Measurements from ENCODE around the gene TCOF1.

The TCOF1 gene

DNA sequence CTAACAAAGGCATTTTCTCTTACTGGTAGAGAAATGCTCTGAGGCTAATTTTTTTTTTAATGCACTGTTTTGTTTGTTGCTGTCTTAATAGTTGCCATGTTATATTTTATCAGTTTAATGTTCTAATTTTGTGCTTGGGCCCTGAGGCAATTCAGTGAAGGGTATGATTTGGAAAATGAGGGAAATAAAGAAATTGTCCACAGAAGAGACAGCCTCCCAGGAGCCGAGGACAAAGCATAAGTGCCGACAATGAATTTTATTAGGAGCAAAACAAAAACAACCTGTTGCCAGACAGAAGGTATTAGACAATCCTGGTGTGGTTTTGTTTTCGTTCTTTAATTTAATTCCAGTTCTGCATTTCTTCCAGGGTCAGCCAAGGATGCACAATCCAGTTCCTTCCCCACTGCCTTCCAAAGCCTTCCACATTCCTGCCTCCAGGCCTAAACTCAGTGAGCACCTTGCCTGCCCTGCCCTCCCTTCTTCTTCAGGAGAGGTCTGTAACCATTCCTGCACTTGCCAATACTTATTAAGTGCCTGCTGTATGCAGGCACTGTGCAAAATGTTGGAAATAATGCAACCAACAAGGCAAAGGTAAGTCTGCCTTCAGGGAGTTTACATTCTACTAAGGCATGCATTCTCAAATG, 4.3 kb upstream of the TCOF1 start:
- no peak for DNase-seq

DNA sequence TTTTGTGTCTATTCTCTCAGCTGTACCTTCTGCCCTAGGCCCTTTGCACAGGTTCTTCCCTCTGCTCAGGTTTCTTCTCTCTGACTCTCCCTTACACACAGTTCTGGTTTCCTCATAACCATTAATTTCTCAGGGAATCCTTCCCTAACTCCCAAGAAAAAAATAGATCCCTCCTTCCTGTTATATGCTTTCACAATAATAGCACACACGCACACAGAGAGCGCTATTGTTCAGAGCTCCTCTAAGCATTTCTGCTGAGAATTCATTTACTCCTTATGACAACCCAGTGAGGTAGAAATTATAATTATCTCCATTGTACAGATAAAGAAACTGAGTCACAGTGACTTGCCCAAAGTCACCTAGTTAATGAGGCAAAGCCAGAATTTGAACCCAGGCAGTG, 1.7 kb upstream of the TCOF1 start:
- DNase-seq, result no peak

DNA sequence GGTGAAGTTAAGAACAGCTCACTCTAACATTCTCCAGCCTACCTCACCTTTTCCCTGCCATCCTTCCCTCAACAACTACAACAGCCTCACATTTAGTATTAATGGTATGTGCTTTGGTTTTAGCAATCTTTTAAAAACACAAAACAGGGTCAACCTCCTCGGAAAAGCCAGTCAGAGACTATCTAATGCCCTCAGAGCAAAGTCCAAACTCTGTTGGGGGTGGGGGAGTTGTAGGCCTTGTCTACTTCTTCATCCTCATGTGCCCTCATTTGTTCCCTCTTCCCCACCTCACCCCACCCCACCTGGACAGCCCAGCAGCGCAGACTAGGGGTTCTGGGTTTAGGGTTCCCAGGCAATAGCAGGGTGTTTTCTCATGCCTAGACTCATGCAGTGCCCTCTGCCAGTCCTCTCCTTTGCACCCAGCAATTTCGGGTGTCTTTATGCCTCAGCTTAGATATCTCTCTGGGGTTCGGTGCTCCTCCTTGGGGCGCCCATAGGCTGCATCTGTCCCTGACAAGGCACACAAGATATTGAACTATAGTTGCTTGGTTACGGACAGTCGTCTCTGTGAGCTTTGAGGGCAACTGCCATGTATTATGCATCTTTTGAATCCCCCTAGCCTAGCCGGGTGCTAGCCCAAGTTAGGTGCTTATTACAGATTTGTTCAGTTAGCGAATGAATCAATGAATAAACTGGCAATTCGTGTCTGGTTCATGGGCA, 762 bp upstream of the TCOF1 start:
- no peak for DNase-seq

DNA sequence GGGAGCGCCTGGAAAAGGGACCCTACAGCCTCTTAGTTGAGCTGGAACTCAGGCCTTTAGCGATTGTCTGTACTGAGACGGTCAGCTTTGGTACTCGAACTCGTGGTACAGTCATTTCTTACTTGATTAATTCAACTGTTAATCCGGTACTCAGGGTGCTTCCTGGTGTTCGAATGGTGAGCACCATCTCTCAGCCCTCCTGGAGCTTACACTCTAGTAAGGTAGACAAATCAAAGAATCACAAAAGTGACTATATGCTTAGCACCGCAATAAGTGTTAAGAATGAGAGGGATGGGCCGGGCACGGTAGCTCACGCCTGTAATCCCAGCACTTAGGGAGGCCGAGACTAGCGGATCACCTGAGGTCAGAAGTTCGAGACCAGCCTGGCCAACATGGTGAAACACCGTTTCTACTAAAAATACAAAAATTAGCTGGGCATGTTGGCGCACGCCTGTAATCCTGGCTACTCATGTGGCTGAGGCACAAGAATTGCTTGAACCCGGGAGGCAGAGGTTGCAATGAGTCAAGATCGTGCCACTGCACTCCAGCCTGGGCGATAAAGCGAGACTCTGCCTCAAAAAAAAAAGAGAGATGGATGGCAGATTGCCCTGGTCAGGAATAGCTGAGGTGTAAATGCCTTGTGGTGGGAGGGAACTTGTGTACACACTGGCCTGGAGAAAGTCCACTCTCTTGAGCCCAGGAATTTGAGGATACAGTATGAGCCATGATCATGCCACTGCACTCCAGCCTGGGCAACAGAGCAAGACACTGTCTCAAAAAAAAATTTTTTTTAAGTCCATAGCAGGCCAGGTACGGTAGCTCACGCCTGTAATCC, 981 bp downstream of the TCOF1 start:
- no peak for DNase-seq

DNA sequence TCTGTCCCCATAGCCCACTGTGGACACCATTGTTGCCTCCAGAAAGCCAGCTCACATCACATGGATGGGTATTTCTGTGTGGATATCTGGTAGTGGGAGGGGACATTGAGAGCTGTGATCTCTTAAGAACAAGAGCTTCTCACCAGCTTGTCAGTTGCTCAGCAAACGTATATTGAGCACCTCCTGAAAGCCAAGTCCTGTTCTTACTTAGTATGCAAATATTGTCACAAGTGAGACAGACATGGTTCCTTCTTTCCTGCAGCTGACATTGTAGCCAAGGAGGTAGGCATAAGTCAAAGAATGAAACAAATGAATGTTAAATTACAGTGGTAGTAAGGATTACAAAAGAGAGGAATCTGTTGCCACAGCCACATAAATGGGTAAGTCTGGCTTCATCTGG, 3.8 kb downstream of the TCOF1 start:
- DNase-seq, result no peak

DNA sequence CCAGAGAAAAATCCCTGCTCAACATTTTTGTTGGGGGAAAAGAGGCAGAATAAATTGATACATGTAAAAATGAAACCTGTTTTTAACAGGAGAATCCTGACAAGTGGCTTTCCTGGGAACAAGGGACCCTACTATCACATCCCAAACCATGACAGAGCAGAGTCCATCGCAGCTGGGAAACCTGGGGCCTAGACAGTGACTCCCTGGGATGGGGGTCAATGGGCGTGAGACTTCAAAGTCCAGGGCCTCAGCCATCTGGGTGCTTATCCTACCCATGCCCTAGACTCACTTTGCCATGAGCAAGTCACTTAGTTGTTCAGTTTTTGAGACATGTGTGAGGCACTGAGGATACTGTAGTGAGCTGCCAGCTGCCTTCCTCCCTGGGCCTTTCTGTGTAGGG, 5.7 kb downstream of the TCOF1 start:
- DNase-seq, result no peak

GRCh38 chr5:150364004-150364403, 6.5 kb downstream of the TCOF1 start:
- no peak for DNase-seq

DNA sequence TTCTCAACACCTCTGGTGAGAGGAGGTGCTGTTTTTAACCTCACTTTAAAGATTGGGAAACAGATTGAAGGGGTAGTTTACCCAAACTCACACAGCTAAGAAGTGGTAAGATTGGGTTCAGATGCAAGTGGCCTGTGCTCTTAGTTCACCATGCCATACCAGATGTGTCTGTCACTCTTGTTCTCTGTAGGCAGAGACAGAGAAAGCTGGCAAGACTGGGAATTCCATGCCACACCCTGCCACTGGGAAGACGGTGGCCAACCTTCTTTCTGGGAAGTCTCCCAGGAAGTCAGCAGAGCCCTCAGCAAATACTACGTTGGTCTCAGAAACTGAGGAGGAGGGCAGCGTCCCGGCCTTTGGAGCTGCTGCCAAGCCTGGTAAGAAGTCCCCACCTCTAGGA, 11.0 kb downstream of the TCOF1 start:
- no peak for DNase-seq

GRCh38 chr5:150372639-150373038, 15.1 kb downstream of the TCOF1 start:
- no peak for DNase-seq

GRCh38 chr5:150374651-150375050, 17.2 kb downstream of the TCOF1 start:
- DNase-seq, result no peak

- DNase-seq, result no peak
Observed at GRCh38 chr5:150376799-150377771, 19.6 kb downstream of the TCOF1 start.

- DNase-seq, result no peak
Observed at GRCh38 chr5:150377964-150378694, 20.6 kb downstream of the TCOF1 start.

DNA sequence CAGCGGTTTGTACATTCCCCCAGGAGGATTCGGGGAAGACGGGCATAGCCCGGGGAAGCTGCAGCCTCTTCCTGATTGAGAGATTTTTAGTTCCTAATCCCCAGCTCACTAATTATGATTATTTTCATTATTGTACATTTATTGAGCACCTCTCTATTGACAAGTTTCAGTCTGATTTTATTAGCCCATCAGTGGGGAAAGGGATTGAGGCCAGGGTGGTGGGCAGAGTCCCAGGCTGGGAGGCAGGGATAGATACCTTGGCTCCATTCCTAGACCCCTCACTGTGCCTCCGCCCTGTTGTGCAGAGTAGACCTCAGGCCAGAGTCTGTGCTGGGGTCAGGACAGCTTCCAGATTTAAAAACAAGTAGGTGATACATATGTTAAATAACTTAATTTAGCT, 27.2 kb downstream of the TCOF1 start:
- DNase-seq, result no peak

GRCh38 chr5:150386024-150386855, 28.7 kb downstream of the TCOF1 start:
- DNase-seq, result no peak

GRCh38 chr5:150389531-150390266, 32.2 kb downstream of the TCOF1 start:
- no peak for DNase-seq

DNA sequence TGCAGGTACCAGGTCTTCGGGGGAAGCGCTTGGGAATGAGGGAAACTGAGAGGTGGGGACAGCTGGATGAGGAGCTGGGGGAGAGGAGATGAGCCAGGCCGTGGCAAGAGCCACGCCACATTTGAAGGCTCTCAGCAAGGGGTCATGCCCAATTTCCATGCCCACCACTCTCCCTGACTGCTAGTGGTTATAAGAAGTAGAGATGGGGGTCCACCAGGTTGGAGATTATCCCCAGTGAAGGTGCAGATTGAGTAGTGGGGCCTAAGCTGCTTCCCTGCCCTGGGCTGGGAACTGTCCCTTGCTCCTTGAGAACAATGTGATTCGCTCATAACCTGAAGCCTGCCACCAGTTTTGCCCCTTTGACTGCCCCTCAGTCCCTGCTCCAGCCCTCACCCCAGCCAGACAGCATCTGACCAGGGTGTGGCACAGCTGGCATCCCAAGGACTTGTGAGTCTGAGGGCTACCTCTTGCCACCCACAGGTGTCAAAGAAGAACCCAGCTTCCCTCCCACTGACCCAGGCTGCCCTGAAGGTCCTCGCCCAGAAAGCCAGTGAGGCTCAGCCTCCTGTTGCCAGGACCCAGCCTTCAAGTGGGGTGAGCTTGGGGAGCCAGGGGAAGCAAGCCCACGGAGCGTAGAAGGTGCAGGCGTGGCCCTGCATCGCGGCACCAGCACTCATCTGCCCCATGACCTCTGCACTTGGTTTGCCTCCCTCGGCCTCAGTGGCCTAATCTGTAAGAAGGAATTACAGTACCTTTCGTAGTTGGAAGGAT, 33.8 kb downstream of the TCOF1 start:
- no peak for DNase-seq

DNA sequence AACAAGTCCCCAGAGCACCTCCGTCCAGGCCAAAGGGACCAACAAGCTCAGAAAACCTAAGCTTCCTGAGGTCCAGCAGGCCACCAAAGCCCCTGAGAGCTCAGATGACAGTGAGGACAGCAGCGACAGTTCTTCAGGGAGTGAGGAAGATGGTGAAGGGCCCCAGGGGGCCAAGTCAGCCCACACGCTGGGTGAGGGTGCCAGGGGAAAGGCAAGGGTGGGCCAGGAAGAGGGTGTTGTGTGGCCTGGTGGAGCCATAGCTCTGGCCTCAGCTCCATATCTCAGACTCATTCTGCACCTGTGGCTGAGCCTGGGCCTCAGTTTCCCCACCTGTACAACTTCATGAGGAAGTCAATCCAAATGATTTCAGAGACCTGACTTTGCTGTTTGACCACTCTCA, 34.5 kb downstream of the TCOF1 start:
- DNase-seq, result no peak

DNA sequence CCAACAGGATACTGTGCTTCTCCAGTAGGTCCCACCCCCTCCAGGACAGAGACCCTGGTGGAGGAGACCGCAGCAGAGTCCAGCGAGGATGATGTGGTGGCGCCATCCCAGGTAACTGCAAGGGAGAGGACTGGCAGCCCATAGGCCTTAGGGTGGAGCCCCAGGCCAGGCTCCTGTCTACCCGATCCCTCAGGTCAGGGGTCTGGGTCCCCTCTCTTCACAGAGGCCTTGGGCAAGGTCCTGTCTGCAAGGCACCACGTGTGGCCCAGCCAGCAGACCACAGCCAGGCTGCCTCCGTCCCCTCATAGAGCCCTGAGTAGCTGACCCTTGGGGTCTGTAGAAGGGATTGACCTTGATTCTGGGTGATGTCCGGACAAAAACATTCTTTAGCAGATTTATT, 35.2 kb downstream of the TCOF1 start:
- no peak for DNase-seq

- DNase-seq, result no peak
Observed at GRCh38 chr5:150393096-150393645, 35.7 kb downstream of the TCOF1 start.
